Caco-2 (cell line): ENCODE measurements around the gene SLC37A1. TPM values are rescaled to one million over a fixed set of nuclear protein-coding genes. Genes with fewer than 3 reads are reported as not detected.

Source experiments
- BruUV-seq: library from RNA; stranded (reverse); fragments of 400-500 nt; replicated peaks from 2 replicates; lab custom pipeline; 2021; lab: Mats Ljungman, UMichigan
- CTCF ChIA-PET: fragments of 300-600 bp; sonication (Branson Sonifier 250); formaldehyde crosslinking; loops from one replicate; lab custom pipeline; 2022; ENCODE audit warnings: antibody characterized with exemption; lab: Charles Lee
- POLR2A ChIA-PET: fragments of 300-600 bp; sonication (Branson Sonifier 250); formaldehyde crosslinking; loops from one replicate; lab custom pipeline; 2022; ENCODE audit warnings: antibody characterized with exemption; lab: Charles Lee
- DNase-seq, 2 experiments: peaks; one replicate each; pipeline versions ENCODE4 v3.0.0 to v3.0.0-alpha.2; 2020 to 2022
- H3K27me3 ChIP-seq: replicated peaks from 2 replicates; pipeline ENCODE4 v1.6.0; 2011; ENCODE audit warnings: low read length; ENCODE audit not compliant: control insufficient read depth, insufficient read depth
- H3K36me3 ChIP-seq: 2 replicates; pipeline ENCODE4 v1.5.1; 2011; ENCODE audit warnings: low read length; ENCODE audit not compliant: control insufficient read depth, insufficient read depth
- H3K4me1 ChIP-seq: fragments of 250-450 bp; sonication (Bioruptor Pico); 2 replicates; pipeline ENCODE4 v1.5.1; 2020; ENCODE audit warnings: mild to moderate bottlenecking
- H3K4me3 ChIP-seq: 2 replicates; pipeline ENCODE4 v1.5.1; 2011; ENCODE audit warnings: low read depth, mild to moderate bottlenecking, control low read depth, low read length
- H3K9me3 ChIP-seq: fragments of 250-450 bp; sonication (Bioruptor Pico); 2 replicates; pipeline ENCODE4 v1.5.1; 2020; ENCODE audit warnings: mild to moderate bottlenecking, moderate library complexity
- H3K27ac Mint-ChIP-seq: one replicate; pipeline ENCODE4 v1.8.0; 2022; ENCODE audit warnings: mixed read lengths; ENCODE audit not compliant: unreplicated experiment
- H3K27me3 Mint-ChIP-seq: one replicate; pipeline ENCODE4 v1.8.0; 2022; ENCODE audit warnings: mixed read lengths; ENCODE audit not compliant: insufficient read depth, unreplicated experiment
- H3K36me3 Mint-ChIP-seq: one replicate; pipeline ENCODE4 v1.8.0; 2022; ENCODE audit warnings: mild to moderate bottlenecking, mixed read lengths; ENCODE audit not compliant: insufficient read depth, unreplicated experiment
- H3K4me1 Mint-ChIP-seq: one replicate; pipeline ENCODE4 v1.8.0; 2022; ENCODE audit warnings: low read depth, mixed read lengths; ENCODE audit not compliant: unreplicated experiment
- H3K4me3 Mint-ChIP-seq: one replicate; pipeline ENCODE4 v1.8.0; 2022; ENCODE audit warnings: mild to moderate bottlenecking, moderate library complexity, mixed read lengths; ENCODE audit not compliant: unreplicated experiment
- H3K9me3 Mint-ChIP-seq: one replicate; pipeline ENCODE4 v1.8.0; 2022; ENCODE audit warnings: mixed read lengths; ENCODE audit not compliant: unreplicated experiment
- intact Hi-C: fragments of 100-400 bp; cut with micrococcal nuclease; formaldehyde crosslinking; loops from one replicate; pipeline ENCODE4 v1.10.0; 2022; ENCODE audit not compliant: unreplicated experiment
- total RNA-seq: library from RNA; stranded (reverse); gene quantifications from 2 replicates; pipeline ENCODE4 v1.2.3, GENCODE V29; 2022
- TF ChIP-seq, protein P1 (sequence below), 2 experiments: fragments of 200-600 bp in 1 of 2; IDR thresholded peaks; 1 replicate in 1 of 2; 2 replicates in 1 of 2; pipeline versions ENCODE4 v1.5.1 to v1.8.0; 2011 to 2022; ENCODE audit warnings: antibody characterized with exemption in 1 of 2, control low read depth in 1 of 2, inconsistent platforms in 1 of 2, low read depth in 1 of 2, low read length in 1 of 2, mild to moderate bottlenecking in 1 of 2, moderate library complexity in 1 of 2; ENCODE audit not compliant: insufficient read depth in 1 of 2, severe bottlenecking in 1 of 2, unreplicated experiment in 1 of 2

The SLC37A1 gene
- total RNA-seq, 1 experiment from 2014 or later = 9.8 TPM

DNA sequence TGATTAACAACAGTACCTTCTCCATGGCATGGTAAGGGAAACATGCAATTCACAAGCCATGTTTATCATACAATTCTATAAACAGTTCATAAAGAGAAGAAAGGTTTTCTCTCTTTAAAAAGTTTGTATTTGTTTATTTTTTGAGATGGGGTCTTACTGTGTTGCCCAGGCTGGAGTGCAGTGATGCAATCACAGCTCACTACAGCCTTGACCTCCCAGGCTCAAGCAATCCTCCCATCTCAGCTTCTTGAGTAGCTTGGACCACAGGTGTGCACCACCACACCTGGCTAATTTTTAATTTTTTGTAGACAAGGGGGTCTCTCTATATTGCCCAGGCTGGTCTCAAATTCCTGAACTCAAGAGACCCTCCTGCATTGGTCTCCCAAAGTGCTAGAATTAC is 28.0 kb downstream of the SLC37A1 start:
- no peaks in the 10 kb centered on the region for H3K9me3 ChIP-seq
- CTCF ChIA-PET = no interaction called here
- H3K36me3 ChIP-seq = no peaks in the 10 kb centered on the region; the same call in 1 of the 2 replicates
- POLR2A ChIA-PET = no interaction called here
- H3K27me3 ChIP-seq = no peaks in the 10 kb centered on the region
- Mint-ChIP-seq H3K9me3 (no peaks in the 10 kb centered on the region), H3K4me1 (no peaks in the 10 kb centered on the region), H3K4me3 (no peak overlapping the region), H3K27ac (no peak overlapping the region), H3K27me3 (no peaks in the 10 kb centered on the region), H3K36me3 (peaks cover 11% of the 10 kb centered on the region)
- intact Hi-C loops = no loop called here
- H3K4me1 ChIP-seq = no peaks in the 10 kb centered on the region
- BruUV-seq = no TSS peak
- no peak overlapping the region for H3K4me3 ChIP-seq
- TF ChIP-seq, protein P1, sequence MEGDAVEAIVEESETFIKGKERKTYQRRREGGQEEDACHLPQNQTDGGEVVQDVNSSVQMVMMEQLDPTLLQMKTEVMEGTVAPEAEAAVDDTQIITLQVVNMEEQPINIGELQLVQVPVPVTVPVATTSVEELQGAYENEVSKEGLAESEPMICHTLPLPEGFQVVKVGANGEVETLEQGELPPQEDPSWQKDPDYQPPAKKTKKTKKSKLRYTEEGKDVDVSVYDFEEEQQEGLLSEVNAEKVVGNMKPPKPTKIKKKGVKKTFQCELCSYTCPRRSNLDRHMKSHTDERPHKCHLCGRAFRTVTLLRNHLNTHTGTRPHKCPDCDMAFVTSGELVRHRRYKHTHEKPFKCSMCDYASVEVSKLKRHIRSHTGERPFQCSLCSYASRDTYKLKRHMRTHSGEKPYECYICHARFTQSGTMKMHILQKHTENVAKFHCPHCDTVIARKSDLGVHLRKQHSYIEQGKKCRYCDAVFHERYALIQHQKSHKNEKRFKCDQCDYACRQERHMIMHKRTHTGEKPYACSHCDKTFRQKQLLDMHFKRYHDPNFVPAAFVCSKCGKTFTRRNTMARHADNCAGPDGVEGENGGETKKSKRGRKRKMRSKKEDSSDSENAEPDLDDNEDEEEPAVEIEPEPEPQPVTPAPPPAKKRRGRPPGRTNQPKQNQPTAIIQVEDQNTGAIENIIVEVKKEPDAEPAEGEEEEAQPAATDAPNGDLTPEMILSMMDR (IDR thresholded peaks at IDR 0.05; ENCODE audit: insufficient read depth in 1 of 2, low read depth in 1 of 2, low read length in 1 of 2, severe bottlenecking in 1 of 2, unreplicated experiment in 1 of 2) = no peak
- DNase-seq = no peak

DNA sequence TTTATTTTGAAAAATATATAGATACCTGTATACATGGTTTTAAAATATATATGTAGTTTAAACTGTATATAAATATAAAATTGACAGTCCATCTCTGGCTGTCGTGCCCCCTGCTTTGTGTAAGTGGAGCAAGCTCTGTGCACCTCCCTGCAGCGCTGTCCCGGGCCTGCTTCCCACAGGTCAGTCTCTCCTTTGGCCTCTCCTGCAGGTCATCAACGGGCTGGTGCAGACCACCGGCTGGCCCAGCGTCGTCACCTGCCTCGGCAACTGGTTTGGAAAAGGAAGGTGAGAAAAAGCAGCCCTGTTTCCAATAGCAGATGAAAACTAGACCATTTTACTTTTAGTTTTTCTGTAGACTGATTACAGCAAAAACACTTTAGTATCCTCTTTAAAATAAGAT is 28.5 kb downstream of the SLC37A1 start:
- ChIA-PET CTCF (no interaction called here), POLR2A (no interaction called here)
- no peaks in the 10 kb centered on the region for H3K27me3 Mint-ChIP-seq
- Histone ChIP-seq H3K27me3 (no peaks in the 10 kb centered on the region), H3K4me3 (no peak overlapping the region), H3K36me3 (no peaks in the 10 kb centered on the region; the same call in 1 of the 2 replicates), H3K9me3 (no peaks in the 10 kb centered on the region), H3K4me1 (no peaks in the 10 kb centered on the region)
- H3K4me1 Mint-ChIP-seq = no peaks in the 10 kb centered on the region
- TF ChIP-seq, protein P1 (IDR thresholded peaks at IDR 0.05; ENCODE audit: insufficient read depth in 1 of 2, low read depth in 1 of 2, low read length in 1 of 2, severe bottlenecking in 1 of 2, unreplicated experiment in 1 of 2) = no peak
- intact Hi-C loops = no loop called here
- BruUV-seq = no TSS peak
- no peak for DNase-seq
- no peaks in the 10 kb centered on the region for H3K9me3 Mint-ChIP-seq
- no peak overlapping the region for H3K27ac Mint-ChIP-seq
- H3K36me3 Mint-ChIP-seq = peaks cover 11% of the 10 kb centered on the region
- H3K4me3 Mint-ChIP-seq = no peak overlapping the region

DNA sequence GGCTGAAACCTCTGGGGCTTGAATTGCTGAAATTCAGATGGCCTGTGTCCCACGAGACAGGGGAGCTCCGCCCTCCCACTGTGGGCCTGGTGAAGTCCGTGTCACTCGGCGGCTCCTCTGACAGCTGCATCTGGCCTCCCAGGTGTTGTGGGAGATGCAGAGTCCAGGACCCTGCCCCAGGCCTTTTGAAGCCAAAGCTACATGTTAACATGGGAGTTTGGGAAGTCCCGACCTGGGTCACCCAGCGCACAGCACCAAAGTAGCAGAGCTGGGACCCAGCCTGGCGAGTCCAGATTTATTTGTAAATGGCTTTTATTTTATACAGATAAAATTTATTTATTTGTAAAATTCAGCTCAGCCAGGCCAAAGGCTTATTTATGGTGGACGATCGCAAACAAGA is 28.9 kb downstream of the SLC37A1 start:
- Mint-ChIP-seq H3K27me3 (no peaks in the 10 kb centered on the region), H3K27ac (no peak overlapping the region), H3K36me3 (peaks cover 11% of the 10 kb centered on the region), H3K4me3 (no peak overlapping the region), H3K4me1 (no peaks in the 10 kb centered on the region), H3K9me3 (no peaks in the 10 kb centered on the region)
- DNase-seq = no peak
- Histone ChIP-seq H3K4me3 (no peak overlapping the region), H3K27me3 (no peaks in the 10 kb centered on the region), H3K4me1 (no peaks in the 10 kb centered on the region), H3K36me3 (no peaks in the 10 kb centered on the region; the same call in 1 of the 2 replicates), H3K9me3 (no peaks in the 10 kb centered on the region)
- no TSS peak for BruUV-seq
- ChIA-PET POLR2A (no interaction called here), CTCF (no interaction called here)
- TF ChIP-seq, protein P1 (IDR thresholded peaks at IDR 0.05; ENCODE audit: insufficient read depth in 1 of 2, low read depth in 1 of 2, low read length in 1 of 2, severe bottlenecking in 1 of 2, unreplicated experiment in 1 of 2) = no peak
- intact Hi-C loops = no loop called here
